HepG2 (cell line): ENCODE results near the gene ZNG1A.
"Not testable (repeated sequence)": the region's sequence is repeated elsewhere in the genome, so short reads cannot be mapped to it uniquely, and the experiment has no call there.

Experiments
- HNRNPK ChIP-seq: fragments of 200-400 bp; formaldehyde crosslinking; IDR thresholded peaks from 2 replicates; pipeline ENCODE4 v1.6.1; 2018; ENCODE audit warnings: low read length, low read depth, moderate library complexity, mild to moderate bottlenecking; ENCODE audit not compliant: poor library complexity, severe bottlenecking
- KLF9 ChIP-seq: IDR thresholded peaks from 2 replicates; pipeline ENCODE4 v1.6.1; 2016; ENCODE audit warnings: low read depth
- SMC3 ChIP-seq: IDR thresholded peaks from 2 replicates; pipeline ENCODE4 v1.6.1; 2011; ENCODE audit warnings: low read length, improper control_type of control experiment
- TBX2 ChIP-seq: sonication (generic); formaldehyde crosslinking; IDR thresholded peaks from 2 replicates; pipeline ENCODE4 v1.5.0; 2020; ENCODE audit warnings: missing genetic modification reagents, mild to moderate bottlenecking, borderline replicate concordance

DNA sequence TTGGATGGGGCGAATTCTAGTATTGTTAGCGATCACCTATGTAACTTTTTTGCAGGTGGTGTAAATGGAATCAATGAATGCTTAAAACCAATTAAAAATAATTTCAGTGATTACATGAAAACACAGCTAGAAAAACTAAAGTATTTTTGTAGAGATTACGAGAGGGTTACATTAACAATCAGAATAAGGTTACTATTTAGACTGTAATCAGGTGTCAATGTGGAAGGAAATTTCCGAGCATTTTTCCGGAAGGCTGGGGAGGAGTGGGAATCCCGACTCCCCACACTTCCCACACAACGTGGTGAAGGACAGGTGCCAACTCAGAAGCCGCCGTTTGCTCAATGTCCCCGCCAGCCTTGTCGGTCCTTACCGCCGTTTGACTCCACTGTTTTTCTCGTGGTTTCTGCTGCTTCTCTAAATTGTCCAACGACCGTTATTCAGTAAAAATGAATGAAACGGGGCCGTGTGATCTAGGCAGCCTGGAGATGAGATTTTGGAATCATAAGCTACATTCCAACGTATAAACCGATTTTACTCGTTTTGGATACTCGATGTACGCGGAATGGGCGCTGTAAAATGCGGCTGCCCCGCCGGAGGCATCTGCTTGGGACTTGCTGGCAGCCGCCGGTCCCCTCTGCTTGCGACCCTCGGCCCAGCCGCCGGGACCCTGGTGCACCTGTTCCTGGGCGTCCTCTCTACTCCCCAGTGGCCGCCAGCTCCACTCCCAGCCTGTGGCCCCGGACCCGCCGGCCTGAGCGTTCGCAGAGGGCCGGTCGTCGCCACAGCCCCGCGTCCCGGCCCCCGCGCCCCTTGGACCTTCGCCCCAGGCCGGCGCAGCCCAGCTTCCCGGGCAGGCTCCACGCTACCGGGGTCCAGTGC, 66.0 kb downstream of the ZNG1A start:
- TF ChIP-seq SMC3; HNRNPK; TBX2 (CRISPR knock-in tag); KLF9 (CRISPR knock-in tag): not testable (repeated sequence)
